Germinal center (tissue), 1 donor: ENCODE data around the gene KNSTRN.
A peak's percentile ranks its signal among the peaks of the same experiment; 100 is the strongest.

Experiments
- DNase-seq: peaks from one replicate; pipeline ENCODE4 v3.0.0; 2012; ENCODE audit warnings: mixed read lengths, low spot score

KNSTRN gene

DNA sequence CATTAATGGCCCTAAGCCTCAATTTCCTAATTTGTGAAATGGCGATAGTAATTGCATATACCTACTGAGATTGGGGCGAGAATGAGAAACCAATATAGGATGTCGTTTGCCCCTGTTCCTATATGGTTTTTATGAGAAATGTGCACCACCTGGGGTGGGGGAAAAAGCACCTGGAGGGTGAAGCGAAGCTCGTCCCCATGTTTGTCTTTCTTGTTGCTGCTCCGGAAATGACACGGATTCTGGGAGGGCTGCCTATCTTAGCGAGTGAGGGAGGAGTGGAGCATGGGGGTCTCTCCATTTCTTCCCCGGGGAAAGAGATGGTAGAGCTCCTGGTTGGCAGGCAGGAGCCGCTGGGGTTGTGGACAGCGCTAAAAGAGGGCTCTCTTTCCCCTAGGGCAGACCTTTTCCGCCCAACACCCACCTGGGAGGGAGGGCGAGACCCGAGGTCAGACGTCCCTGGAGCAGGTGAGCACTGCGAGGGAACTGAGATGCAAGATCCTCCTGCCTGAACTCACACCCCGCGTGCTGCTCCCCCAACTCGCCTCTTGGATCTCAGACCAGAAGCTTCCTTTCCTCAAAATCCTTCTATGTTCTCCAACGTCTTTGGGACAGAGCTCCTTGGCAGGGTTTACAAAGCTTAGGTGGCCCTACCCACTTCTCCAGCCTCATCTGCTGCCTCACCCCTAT is 52.6 kb downstream of the KNSTRN start:
- DNase-seq: no peak

DNA sequence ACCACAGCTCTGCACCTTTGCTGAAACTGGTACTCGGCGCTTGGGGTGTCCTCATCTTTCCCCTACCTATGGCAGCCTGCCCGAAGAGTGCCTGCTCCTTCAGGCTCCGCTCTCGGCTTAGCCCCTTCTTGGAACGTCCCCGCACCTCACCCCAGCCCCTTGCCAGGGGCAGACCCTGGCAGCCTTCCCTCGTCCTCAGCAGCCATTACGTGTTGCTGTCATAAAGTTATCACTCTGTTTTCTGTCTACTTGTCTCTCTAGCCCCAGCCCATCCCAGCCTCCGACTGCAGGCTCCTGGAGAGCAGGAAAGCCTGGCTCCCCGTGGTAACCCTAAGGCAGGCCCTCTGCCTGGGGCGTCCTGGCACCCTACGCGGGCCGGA is 53.2 kb downstream of the KNSTRN start:
- DNase-seq: no peak

DNA sequence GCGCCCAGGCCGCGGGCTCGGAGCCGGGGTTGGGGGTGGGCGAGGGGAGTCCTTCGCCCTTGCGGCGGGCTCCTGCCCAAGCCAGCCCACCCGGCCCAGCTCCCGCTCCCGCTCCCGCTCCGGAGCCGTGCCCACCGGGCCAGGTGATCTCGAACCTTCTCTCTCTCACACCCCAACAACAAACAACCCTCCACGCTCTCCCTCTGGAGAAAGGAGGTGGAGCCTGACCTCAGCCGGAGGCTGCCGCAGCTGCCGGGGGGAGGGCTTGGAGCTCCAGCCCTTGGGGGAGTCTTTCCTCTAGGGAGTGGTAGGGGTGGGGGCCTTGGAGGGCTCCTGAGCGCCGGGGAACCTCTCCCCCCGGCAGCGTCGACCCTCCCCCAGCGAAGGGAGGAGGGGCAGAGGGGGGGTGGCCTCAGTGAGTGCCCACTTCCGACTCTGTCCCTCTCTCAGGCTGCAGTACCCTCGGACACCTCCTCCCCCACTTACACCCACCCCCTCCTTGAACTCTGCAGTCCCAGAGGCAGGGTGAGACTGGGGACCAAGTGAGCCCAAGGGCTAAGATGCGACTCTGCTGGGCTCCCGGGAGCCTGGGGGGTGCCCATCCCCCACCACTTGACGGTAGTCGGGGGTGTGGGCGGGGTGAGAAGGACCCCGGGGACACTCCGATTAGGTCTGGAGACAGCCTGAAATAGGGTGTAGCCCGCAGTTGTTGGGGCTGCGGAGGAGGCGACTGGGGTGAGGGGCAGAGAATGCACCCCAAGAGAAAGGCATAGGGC is 53.8 kb downstream of the KNSTRN start:
- peak; percentile 29 for DNase-seq

DNA sequence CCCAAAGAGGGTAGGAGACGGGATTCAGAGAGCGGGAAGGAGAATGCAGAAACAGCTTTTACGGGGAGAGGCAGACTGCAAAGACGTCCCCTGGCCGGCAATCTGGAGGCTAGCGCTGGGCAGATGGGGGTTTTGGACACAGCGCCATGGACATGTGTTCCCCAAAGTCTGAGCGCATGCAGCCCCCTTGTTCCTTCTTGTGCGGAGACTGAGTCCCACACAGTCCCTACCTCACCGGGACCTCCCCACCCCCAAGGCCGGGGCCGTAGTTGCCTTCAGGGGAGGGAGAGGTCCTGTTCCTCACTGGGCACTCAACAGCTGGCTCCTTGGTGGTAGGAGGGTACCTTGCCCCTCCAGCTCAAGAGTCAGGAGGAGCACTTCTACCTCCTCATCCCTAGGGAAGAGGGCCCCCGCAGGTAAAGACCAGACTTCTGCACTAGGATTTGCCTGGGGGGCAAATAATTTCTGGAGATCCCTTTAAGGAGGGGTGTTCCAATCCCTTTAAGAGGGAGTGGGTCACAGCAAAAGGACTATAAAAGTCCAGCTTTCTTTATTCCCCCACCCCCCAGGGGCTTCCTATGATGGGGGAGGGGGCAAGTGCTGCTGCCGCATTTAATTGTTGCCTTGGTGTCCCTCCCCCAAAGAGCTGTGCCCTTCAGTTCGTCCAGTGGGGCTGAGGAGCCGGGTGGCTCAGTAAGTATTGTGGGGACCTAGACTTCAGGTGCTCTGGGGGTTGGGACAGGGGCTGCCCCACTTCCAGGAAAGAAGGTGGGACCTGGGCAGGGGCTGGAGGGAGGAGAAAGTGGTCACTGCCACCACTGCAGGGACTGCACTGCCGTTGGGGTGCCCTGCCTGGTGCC is 54.6 kb downstream of the KNSTRN start:
- no peak for DNase-seq

DNA sequence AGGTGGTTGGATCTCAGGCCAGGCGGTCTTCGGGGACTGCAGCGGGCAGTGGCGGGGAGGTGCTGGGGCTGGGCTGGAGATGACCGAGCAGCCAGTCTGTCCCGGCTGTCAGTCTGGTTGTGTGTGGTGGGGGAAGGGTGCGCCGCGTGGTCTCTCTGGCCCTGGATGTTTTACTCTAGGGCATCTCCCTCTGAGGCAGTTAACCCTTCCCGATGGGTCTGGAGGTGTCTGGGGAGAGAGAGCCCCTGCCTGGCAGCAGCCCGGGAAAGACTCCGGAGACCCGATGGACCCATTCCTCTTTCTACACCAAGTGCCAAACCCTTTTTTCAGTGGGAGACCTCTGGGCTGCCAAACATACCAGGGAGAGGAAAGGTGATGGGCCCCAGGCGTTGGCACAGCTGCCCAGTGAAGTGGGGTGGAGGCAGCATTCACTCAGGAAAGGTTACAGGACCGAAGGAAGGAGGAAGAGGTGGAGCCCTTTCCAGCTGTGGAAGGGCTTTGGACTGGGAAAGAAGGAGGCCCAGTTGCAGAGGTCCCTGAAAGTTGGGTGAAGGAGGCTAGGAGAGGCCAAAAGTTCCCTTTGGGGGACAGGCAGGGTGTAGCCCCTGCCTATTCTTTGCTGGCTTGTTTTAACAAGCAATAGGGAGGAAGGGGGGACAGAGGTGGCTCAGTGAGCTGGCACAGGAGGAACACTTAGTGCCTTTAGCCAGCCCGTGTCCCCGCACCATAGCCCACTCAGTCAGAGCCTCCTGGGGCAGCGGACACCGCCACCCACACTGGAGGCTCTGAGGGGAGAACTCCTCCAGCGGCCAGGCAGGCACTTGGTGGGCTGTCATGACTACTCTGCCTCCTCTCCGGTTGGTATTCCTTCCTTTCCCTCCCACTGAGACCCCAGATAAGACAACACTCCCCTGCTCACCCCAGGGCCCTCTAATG is 55.5 kb downstream of the KNSTRN start:
- DNase-seq: no peak

DNA sequence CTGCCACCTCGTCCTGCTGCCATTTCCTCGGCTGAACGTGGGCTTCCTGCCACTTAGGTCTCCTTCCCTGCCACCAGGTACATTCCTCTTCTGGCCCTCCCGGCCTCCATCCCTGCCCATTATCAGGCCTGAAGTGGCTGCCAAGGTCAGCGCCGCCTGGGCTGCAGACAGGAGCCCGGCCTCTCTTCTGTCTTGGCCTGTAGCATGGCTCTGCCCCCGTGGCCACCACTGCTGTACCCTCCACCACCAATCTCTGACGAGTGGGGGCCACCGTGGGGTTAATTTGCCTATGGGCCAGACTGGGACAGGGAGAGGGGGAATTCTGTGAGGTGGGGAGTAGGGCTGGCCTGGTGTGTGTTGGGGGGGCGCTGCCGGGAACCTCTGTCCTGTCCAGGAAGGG is 56.2 kb downstream of the KNSTRN start:
- DNase-seq: no peak

DNA sequence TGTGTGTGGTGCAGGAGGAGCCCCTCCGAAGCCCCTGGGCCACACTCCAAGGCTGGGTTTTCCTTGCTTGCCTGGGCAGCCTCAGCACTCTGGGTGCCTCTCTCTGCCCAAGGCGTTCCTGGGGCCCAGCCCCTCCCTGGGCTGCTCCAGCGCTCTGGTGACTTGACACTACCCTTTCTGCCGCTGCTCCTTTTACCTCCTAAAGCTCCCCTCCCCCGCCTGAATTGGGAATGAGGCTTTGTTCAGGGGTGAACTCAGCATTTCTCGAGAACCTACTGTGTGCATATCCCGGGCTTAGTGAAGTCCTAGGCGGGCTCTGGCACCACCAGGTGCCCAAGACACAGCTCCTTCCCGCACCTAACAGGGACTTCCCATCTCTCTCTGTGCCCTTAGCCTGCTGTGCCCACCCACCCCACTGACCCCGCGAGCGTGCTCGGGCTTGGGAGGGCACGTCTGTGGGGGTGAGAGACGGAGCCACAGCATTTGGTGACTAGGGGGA is 57.0 kb downstream of the KNSTRN start:
- no peak for DNase-seq

DNA sequence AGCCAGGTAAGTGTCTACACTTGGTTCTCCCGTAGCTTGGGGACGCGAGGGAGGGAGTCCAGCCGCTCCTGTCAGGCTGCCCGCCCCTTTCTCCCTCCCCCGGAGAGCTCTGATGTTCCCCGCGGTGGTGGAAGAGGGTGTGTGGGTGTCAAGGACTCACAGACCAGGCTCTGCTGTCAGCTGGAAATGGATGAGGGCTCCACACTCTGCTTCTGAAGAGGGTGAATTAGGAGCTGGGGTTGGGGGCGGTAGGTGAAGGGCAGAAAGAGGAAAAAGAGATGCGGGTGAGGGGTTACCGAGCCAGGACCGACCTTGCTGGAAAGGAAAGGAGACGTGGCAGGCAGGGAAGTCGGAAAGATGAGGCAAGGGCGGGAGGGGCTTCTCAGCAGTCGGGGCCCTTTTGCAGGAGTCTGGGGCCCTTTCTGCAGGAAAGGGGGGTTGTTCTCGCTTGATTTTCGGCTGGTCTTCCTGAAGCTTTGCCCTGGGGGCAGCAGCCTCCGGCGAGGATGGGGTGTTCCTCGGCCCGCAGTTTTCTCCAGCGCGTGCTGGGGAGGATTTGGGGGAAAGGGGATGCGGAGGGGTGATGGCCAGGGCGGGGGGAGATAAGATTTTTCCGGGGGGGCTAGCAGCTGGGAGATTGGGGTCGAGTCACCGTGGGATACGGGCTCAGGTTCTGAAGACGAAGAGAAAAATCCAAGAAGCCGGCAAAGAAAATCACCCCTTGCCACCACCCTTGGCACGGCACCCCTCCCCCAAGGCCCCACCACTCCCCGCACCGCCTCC is 57.6 kb downstream of the KNSTRN start:
- peak; percentile 32 for DNase-seq

DNA sequence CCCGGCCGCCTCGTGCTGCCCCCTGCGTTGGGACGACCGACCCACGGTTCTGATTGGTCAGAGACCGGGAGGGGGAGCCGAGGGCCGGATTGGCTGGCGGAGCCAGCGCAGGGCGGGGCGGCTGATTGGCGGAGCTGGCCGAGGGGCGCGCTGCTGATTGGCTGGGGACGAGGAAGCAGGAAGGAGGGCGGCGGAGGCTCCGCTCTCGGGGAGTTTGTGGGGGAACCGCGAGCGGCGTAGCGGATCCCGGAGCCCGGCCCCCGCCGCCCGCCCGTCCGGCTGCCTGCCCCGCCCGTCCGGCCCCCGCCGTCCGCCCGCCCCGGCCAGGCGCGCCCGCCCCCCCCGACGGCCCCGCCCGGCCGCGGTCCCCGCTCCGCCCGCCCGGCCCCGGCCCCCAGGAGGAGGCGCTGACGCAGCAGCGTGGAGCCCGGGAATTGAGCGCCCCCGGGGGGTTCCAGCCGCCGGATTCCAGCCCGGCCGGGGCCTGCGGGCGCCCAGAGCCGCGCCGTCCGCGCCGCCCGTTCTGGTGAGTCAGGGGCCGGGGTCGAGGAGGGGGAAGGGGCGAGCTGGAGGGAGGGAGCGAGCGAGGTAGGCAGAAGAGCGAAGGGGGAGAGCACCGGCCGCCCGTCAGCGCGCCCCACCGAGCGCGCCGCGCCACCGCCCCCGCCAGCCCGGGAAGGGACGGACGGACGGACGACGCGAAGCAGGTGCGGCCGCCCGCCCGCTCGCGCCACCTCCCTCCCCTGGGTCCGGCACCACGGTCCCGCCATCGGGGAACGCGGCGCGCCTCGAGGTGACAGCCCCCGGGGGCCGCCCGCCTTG is 58.4 kb downstream of the KNSTRN start, which contains the start of gene BAHD1:
Gene BAHD1, plus strand, starts transcription at position 211 of the 822 bp plus-strand sequence. CDS start 17,512 bp downstream, outside the sequence.
- DNase-seq: peak; percentile 100

DNA sequence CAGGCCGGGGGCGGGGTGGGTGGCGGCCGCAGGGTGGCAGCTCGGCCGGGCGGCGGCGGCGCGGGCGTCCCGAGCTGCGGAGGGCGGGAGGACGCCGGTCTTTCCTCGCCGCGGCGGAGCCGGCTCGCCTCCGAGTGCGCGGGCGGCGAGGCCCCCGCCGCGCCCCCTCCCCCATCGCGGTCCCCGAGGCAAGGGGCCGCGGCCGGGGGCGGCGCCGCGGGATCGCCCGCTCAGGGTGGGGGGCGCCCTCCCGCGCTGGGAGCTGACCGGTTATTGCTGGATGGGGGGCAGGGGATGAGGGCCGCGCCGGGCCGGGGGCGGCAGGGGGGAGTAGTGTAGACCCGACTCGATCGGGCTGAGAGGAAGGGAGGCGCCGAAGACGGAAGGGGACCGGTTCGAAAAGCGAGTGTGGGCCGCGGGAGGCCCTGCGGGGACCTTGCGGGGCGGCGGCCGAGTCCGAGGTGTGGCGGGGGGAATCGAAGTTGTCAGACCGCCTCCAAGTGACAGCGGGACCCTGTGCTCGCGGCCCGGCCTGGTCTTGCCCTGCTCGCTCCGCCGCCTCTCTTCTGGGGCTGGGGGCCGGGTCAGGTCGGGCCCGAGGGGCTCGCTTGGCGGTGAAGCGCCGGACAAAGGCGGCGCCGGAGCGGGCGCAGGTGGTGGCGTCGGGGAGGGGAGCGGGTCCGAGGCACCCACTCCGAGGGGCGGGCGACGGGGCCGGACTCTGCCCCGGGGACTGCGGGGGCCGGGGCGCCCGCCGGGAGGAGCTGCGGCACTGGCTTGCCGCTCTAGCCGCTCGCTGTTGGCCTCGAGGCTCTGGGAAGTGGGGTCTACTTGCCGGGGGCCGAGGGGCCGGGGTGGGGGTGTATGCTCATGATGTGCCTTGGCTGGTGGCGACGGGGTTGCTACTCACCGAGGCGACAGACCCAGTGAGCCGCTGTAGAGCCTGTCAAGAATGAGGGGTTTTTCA is 59.3 kb downstream of the KNSTRN start:
- peak; percentile 33 for DNase-seq

DNA sequence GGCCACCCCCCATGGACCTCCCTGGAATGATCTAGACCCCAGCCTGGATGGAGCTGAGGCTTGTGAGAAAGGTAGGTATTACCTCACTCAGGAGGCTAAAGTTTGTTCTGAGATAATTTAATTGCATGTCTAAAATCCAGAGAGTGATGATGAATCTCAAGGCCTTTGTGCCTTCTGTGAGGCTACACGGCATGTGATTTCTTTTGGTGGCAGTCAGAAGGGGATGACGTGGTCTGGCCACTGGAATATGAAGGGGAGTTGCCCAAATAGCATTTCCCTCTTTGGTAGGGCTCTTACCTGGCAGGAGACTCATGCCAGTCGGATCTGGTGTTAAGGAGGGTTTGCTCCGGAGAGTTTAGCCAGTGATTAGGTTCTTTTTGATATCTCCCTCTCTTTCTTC is 60.7 kb downstream of the KNSTRN start:
- DNase-seq: no peak

DNA sequence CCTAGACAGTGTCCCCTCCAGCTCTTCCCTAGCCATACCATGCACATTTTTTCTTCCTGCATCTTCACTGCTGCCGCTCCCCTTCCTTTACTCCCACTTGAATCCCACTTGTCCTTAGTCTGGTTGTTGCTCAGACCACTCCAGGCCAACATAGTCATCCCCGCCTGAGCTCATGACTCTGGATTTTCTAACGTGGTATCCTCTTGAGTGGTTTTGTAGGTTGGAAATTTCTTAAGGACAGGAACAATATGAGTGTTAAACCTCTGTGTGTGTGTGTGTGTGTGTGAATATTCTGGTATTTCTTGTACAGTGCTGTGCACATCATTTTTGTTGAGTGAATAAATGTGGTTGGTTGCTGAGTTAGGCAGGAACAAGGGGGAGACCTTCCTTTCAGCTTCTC is 61.3 kb downstream of the KNSTRN start:
- no peak for DNase-seq
